A673 (cell line): ENCODE results near the gene RPS21.

Experiments used
- EZH2 ChIP-seq: fragments of 200-600 bp; sonication (generic); IDR thresholded peaks from 2 replicates; pipeline ENCODE4 v1.6.1; 2017; ENCODE audit warnings: borderline replicate concordance, low read depth, mild to moderate bottlenecking, mixed read lengths, antibody characterized with exemption, low read length; ENCODE audit not compliant: poor library complexity, severe bottlenecking
- TF ChIP-seq, protein P1 (sequence below): fragments of 300-800, 200-600 bp; sonication (generic); conservative IDR thresholded peaks from 2 replicates; pipeline ENCODE4 v1.5.1; 2017; ENCODE audit warnings: low read depth, mild to moderate bottlenecking, antibody characterized with exemption, low read length, moderate library complexity, mixed read lengths

GRCh38 chr20:62437496-62437895 lies 50.6 kb downstream of the RPS21 start:
- TF ChIP-seq, protein P1, sequence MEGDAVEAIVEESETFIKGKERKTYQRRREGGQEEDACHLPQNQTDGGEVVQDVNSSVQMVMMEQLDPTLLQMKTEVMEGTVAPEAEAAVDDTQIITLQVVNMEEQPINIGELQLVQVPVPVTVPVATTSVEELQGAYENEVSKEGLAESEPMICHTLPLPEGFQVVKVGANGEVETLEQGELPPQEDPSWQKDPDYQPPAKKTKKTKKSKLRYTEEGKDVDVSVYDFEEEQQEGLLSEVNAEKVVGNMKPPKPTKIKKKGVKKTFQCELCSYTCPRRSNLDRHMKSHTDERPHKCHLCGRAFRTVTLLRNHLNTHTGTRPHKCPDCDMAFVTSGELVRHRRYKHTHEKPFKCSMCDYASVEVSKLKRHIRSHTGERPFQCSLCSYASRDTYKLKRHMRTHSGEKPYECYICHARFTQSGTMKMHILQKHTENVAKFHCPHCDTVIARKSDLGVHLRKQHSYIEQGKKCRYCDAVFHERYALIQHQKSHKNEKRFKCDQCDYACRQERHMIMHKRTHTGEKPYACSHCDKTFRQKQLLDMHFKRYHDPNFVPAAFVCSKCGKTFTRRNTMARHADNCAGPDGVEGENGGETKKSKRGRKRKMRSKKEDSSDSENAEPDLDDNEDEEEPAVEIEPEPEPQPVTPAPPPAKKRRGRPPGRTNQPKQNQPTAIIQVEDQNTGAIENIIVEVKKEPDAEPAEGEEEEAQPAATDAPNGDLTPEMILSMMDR, result no peak
- TF ChIP-seq EZH2, result no peak
